A204.1 (cell line): Measurements from ENCODE around the gene TDP1.

Experiments used
- FAIRE-seq: peaks from 2 replicates; lab custom pipeline; 2012; peaks lifted over from hg19 to GRCh38; lab: Jason Lieb, UNC

TDP1 gene

DNA sequence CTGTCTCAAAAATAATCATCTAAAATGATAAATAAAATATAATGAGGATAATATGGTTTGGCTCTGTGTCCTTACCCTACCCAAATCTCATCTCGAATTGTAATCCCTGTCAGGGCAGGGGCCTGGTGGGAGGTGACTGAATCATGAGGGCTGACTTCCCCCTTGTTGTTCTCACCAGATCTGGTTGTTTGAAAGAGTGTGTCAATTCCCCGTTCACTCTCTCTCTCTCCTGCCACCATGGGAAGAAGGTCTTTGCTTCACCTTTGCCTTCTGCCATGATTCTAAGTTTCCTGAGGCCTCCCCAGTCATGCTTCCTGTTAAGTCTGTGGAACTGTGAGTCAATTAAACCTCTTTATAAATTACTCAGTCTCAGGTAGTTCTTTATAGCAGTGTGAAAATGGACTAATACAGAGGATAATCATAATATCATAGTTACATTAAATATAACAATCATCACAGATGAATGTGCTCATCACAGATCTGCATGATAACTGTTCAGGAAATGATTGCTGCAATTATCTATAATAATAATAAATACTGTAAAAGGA is 13.8 kb upstream of the TDP1 start:
- no peak for FAIRE-seq

GRCh38 chr14:89947344-89947743 is 8.4 kb upstream of the TDP1 start:
- FAIRE-seq, result no peak

DNA sequence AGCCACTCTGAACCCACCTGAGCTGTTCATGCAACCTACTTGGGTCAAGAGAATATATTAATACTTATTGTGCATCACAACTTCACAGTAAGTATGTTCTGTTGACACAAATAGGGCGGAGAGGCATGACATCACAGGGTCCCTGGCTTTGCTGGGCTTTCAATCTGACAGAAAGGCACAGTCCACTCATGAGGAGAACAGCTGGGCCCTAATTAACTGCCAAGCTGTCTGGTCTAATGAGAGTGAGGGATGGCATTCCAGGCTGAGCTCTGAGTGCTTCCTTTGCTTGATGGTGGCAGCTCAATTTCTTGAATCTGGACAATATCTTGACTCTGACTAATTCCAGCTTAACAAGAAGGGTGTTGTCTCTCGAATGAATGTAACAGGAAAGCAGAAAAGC is 3.2 kb upstream of the TDP1 start:
- no peak for FAIRE-seq

- no peak for FAIRE-seq
Observed at GRCh38 chr14:89953602-89954001, 2.1 kb upstream of the TDP1 start.

DNA sequence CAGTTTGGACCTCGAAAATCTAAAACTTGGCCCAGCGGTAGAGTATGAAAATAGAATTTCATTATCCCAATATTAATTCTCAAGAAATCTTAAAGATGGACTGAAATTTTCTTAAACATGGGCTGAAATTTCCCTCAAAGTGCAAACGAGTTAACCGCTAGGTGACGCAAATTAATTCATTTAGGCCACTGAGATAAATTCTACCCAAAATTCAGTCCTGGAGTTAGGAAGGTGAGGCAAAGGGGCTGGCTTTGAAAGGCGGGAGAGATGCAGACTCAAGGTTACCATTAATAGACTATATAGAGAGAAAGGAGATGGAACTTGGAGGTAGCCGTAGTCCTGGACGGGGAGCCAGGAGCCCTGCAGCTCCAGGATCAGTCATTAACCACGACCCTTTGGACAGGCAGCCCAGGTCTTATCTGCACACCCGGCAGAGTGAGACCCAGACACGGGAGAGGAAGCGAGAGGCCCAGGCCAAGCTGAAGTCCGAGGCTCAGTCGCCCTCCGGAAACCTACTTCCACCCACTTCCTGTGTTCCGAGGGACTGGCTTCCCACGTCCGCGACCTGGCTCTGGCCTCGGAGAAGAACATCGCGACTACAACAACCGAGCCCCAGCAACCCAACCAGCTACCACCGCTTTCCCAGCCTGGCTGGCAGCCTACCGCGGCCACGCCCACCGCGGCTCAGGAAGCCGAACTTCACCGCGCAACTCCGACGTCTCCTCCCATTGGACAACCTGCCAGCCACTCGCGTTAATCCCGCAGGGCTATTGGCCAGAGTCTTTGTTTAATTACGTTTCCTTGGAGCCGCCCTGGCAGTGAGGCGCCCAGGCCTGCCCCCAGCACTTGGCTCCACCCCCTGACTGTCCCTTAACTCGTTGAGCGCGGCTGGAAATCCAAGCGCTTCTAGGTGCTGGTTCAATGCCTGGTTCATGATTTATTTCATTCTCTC is 1.4 kb upstream of the TDP1 start, which contains the start of gene EFCAB11:
TSS of gene EFCAB11 (minus strand) at position 661 of the 952 bp plus-strand sequence. CDS start at position 591, 70 bp downstream.
- peak; percentile 98 for FAIRE-seq

- FAIRE-seq, result no peak
Observed at GRCh38 chr14:89955022-89955744, 544 bp upstream of the TDP1 start.

- no peak for FAIRE-seq
Observed at GRCh38 chr14:89956661-89957009, 908 bp downstream of the TDP1 start.

DNA sequence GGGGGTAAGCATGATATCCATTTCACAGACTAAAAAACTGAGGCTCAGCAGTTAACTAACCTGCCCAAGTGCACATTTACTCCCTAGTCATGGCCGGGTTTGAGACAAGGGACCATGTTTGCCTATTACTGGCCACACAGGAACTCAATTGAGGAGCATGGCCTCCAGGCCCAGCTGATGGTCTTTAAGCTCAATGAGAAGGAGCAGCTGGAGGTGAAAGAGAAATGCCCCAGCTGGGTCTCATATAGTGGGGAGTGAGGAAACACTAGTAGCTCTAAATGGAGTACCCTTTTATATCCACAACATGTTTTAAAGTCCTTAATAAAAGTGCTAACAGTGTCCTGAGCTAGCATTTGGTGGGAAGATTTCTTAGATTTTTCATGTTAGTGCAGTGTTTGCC is 1.6 kb downstream of the TDP1 start:
- no peak for FAIRE-seq

GRCh38 chr14:89957791-89958190 is 2.1 kb downstream of the TDP1 start:
- FAIRE-seq, result no peak

DNA sequence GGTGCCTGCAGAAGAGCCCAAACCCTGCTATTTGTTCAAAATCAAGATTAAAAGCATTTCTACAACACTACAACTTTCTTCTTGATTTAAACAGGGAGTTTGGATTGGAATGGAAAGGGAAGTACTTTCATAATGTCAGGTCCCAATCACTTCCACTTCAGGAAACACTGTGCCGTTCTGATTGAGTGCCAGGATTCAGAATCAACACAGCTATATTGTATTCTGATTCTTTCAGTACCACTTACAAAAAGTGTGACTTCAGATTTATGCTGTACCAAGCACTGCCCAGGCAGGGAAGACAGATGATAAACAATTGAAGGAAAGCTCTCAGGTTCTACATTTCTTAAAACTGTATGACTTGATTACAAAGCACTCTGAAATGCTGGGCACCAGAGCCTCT is 3.2 kb downstream of the TDP1 start:
- FAIRE-seq, result no peak

- no peak for FAIRE-seq
Observed at GRCh38 chr14:89959853-89960445, 4.2 kb downstream of the TDP1 start.

GRCh38 chr14:89960914-89961313 is 5.2 kb downstream of the TDP1 start:
- no peak for FAIRE-seq

GRCh38 chr14:89963288-89963978 is 7.7 kb downstream of the TDP1 start:
- FAIRE-seq, result no peak

DNA sequence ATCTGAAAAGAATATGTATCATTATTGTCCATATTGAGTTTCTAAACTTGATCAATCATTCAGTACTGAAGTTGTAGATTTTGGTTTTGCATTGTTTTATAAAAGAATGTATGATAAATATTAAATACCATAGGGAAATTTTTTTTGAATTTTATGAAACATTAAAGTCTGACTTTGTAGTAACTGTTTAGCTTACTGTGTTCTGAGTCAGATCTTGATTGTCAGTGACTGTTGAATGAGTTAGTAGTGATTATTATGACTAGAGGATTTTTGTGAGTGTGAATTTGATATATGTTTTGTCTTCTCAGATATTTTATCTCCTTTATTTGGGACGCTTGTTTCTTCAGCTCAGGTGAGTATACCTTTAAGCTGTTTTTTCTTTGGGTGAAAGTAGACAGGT is 10.1 kb downstream of the TDP1 start:
- no peak for FAIRE-seq

DNA sequence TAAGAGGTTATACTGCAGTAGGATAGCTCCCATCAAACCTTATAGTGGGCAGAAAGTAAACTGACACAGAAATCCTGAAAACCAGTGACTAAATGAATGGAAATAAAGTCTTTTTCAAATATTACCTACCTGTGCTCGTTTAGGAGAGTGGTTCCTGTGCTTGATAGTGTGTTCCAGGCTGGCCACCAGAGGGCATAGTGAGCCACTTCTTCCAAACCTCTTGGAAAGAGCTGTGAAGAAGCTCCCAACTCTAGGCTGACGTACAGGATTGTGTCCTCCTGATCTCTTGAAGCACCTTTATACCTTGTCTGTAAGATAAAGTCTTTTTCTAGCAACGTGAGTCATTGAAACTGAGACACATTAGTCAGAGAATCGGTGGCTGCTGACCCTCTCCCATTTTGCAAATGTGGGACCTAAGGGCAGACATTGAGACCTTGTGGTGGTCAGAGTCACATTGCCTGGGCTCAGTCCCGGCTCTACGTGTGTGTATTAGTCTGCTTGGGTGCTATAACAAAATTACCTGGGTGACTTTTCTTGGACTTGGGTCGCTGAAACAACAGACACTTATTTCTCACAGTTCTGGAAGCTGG is 17.6 kb downstream of the TDP1 start:
- FAIRE-seq, result peak; percentile 57

DNA sequence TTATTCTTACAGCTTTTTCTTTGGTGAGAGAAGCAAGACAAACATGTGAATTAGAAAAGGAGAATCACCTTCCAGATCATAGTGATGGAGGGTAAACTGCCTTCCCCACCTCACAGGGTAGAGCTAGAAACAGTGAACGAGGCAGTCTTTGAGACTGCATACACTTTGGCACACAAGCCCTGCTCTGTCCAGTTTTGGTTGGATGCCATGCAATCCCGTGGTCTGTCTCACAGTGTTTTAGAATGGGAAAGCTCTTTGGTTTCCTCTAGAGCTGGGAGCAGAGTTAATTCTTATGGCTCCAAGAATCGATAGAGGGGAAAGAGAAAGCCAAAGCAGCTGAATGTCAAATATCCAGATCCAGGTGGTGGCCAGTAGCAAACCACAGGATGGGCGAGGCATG is 21.9 kb downstream of the TDP1 start:
- FAIRE-seq, result no peak

GRCh38 chr14:89978656-89979055 is 22.9 kb downstream of the TDP1 start:
- no peak for FAIRE-seq

GRCh38 chr14:89983375-89983774 is 27.6 kb downstream of the TDP1 start:
- no peak for FAIRE-seq

GRCh38 chr14:89986462-89987160 is 30.9 kb downstream of the TDP1 start:
- no peak for FAIRE-seq

DNA sequence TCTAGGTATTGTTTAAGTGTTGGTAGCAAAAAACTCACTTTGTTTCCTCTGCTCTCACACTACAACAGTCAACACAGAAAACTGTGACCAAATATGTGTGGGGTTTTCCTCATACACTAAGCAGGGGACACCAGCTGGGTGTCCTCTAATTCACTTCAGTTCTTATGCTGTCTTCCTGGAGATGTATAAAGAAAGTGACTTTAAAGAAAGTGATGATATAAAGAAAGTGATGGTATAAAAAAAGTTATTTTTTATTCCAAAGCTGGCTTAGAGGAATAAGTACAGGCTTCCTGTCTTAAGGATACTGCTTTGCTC is 31.4 kb downstream of the TDP1 start:
- no peak for FAIRE-seq

GRCh38 chr14:89988787-89989186 is 33.1 kb downstream of the TDP1 start:
- FAIRE-seq, result no peak
